Fibroblast of gingiva (primary cell): Measurements from ENCODE around the gene DHX58.
"Not testable (repeated sequence)": the region's sequence is repeated elsewhere in the genome, so short reads cannot be mapped to it uniquely, and the experiment has no call there.

Experiments used
- DNase-seq: peaks from one replicate; pipeline ENCODE4 v3.0.0-alpha.2; 2011; ENCODE audit warnings: low read depth

The DHX58 gene

DNA sequence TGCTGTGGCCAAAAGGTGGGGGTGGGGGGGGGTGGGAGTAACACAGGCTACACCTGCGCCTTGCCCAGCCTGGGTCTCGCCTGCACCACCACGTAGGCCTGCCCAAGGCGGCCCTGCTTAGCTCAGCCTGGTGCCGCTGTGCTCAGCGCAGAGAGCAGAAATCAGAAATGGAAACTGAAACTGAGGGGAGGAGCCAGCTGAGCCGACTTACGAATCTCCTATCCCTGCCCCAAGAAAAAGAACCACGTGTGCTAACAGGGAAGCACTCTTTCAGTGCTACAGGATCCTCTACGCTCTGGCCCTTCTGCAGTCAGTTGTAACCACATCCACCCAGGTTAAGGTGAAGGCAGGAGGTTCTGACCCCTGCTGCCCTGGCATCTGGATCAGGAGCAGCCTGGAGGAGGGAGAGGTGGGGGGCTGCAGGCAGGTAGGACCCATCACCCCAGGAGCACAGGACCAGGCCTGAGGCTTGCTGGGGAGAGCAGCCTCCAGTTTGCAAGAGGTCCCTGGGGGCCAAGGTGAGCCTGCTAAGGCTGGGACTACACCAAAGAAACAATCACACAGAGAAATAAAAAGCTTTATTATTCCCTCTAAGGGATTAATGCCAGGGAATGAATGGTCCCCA is at the start of gene DHX58:
Gene DHX58, minus strand, starts transcription at position 163 of the 625 bp plus-strand sequence. CDS start 822 bp downstream, outside the sequence.
- peak; percentile 82 for DNase-seq

DNA sequence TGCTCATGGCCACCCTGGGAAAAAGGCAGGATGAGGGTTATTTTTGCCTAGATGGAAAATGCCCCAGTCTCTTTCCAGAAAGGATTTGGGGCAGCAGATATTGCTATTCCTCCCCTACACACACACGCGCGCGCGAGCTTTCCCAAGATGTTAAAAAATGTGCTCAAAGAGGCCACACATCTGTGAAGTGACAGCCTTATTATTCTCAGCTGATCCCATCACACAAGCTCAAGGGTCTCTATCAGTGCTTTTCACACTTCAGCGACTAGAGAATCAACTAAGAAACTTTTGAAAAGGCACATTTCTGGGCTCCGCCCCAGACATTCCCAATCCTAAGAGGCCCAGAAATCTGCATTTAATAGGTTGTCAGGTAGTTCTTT is 48.0 kb upstream of the DHX58 start:
- DNase-seq, result no peak

DNA sequence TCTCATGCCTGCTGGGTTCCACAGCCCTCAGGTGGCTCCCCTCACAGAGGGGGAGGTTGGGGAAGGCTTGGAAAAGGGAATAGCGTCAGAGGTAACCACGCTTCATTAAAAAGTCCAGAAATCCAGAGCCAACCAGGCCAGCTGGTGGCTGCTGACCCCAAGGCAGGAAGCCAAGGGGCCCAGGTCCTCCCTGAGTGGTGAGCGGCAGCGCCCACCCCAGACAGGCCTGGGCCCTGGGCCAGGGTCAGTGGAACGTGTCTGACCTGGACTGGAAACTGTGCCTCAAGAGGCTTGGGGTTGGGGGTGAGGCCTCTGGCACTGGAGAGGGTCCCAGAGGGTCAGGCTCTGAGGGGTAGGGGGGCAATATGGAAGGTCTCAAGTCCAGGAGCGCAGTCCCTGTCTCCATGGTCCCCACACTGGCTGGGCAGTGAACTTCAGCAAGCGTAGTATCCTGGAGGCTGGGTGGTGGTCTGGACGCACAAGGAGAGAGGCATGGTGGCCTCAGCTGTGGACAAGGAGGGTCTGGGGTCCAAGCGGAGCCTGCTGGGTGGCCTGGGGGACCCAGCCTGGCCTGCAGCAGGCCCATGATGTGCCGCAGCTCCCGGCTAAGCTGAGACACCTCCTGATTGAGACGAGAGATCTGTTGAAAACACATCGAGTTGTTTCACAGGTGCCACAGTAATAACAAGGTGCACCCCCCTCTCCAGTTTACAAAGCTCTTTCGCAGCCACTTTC is 47.4 kb upstream of the DHX58 start:
- DNase-seq, result no peak

DNA sequence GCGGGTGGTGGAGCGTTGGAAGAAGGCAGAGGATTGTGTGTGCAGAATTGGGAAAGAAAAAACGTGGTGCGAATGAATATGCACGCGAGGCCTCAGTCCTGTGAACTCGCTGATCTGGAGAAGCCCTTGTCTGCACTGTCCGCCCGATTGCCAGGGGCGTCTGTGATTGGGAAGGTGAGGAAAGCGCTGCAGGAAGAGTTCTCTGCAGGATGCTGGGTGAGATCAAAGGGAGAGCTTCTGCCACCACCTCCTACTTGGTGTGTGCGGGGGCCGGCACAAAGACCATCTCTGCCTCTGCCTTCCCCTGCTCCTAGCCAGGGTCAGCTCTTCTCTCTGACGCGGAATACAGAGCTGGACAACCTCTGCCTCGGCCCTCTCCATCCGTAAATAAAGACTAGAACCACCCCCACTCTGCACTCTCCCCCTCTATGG is 43.1 kb upstream of the DHX58 start:
- DNase-seq, result peak; percentile 18

DNA sequence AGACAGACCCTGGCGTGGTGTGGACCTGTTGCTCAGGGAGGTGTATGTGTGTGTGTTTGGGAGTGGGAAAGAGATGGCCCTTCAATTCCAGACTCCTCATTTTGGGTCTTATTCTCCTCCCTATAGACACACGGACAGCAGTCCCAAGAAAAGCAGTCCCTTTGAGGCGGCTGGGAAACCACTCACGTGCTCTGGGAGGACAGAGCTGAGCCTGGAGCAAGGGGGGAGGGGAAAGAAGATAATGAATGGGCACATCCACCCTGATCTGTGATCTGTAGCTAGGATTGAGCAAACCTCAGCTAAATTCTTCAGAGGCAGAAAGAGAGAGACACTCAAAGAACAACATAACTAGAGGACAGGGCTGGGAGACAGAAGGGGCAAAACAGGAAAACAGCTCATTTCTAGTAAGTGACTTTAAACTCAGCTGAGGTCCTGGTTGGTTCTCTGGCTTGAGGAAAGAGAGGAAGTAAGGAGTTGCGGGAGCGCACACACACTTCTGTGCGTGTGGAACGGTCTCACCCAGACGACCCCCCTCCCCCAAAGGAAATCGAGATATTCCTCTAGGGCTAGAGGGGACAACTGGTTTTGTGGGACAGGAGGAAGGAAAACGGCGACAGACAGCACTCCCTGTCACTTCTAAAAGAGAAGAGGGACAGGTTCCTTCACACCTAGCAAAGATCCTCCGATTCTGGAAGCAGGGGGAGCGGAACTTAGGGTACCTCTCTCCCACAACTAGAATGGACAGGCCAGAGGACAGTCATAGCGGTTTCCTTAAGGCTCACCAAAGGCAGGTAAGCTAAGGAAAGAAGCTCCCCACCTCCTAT is 41.6 kb upstream of the DHX58 start:
- peak; percentile 30 for DNase-seq

DNA sequence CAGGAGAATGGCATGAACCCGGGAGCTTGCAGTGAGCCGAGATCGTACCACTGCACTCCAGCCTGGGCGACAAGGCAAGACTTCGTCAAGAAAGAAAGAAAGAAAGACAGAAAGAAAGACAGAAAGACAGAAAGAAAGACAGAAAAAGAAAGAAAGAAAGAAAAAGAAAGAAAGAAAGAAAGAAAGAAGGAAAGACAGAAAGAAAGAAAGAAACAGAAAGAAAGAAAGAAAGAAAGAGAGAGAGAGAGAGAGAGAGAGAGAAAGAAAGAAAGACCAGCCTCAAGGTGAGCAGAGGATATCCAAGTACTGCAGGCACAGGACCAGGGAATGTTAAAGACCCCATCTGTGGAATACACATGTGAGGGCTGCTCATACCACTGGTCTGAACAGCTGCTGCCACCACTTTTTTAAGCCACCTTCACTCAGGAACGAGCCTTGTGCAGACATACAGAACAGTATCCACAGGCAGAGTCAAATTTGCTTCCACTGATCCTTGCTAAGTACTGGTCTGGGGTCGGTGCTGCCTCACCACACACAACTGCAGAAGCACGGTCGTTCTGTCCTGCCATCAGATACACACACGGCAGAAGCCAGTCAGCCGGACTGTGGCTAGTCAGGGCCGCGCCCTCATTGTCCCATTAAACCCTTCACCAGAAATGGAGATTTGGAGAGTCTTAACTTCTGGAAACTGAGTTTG is 34.5 kb upstream of the DHX58 start:
- no peak for DNase-seq

DNA sequence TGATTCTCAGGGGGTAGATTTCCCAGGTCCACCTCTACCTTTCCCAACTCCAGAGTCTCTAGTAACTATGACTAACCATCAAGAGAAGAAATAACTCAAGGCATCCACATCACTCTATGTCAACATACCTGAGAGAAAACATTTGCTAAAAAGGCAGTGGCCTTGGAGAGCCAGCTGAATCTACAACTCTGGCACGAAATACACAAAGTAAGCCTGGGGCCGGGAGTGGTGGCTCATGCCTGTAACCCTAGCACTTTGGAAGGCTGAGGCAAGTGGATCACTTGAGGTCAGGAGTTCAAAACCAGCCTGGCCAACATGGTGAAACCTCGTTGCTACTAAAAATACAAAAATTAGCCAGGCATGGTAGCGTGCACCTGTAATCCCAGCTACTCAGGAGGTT is 30.6 kb upstream of the DHX58 start:
- not testable (repeated sequence) for DNase-seq

DNA sequence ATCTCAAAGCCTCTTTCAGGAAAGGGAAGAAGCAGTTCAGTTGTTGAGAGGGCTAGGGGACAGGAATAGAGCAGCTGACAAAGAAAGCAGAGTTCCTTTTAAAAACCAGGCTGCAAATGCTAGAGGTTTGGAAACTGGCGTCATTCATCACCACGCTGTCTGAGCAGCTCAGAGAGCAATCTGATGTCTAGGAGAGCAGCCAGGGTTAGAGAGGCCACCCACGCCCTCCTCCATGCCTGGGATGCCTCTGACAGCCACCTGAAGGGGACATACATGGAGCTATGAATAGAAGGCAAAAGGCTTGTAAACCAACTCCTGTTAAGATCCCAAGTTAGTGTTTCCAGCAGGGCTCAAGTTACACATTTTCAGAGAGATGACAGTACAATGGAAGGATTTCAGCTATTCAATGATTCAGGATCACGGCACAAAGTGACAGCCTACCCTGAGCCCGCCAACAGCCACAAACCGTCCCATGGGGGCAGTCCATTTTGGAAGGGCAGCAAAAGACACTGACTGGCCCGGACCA is 29.9 kb upstream of the DHX58 start:
- DNase-seq, result peak; percentile 76

DNA sequence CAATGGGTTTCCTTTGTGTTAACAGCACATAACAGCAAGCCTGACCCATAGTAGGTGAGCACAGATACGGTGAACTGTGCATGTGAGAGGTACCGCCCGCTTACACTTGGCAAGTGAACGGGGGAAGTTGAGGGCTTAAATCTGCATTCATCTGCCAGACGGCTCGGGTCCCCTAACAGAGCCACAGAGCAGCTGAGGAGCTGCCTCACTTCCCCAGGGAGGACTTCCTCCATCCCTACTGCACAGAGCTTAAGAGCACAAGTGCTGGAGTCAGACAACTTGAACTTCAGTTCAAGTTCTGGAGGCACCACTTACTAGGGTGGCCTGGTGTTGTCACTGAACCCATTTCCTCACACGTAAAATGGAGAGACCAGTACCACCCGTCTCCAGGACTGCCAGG is 28.9 kb upstream of the DHX58 start:
- no peak for DNase-seq

DNA sequence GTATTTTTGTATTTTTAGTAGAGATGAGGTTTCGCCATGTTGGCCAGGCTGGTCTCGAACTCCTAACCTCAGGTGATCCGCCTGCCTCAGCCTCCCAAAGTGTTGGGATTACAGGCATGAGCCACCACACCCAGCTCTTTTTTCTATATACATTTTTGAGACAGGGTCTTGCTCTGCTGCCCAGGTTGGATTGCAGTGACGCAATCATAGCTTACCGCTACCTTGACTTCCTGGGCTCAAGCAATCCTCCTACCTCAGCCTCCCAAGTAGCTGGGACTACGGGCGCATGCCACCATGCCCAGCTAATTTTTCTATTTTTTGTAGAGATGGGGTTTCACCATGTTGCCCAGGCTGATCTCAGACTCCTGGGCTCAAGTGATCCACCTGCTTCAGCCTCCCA is 28.2 kb upstream of the DHX58 start:
- not testable (repeated sequence) for DNase-seq

DNA sequence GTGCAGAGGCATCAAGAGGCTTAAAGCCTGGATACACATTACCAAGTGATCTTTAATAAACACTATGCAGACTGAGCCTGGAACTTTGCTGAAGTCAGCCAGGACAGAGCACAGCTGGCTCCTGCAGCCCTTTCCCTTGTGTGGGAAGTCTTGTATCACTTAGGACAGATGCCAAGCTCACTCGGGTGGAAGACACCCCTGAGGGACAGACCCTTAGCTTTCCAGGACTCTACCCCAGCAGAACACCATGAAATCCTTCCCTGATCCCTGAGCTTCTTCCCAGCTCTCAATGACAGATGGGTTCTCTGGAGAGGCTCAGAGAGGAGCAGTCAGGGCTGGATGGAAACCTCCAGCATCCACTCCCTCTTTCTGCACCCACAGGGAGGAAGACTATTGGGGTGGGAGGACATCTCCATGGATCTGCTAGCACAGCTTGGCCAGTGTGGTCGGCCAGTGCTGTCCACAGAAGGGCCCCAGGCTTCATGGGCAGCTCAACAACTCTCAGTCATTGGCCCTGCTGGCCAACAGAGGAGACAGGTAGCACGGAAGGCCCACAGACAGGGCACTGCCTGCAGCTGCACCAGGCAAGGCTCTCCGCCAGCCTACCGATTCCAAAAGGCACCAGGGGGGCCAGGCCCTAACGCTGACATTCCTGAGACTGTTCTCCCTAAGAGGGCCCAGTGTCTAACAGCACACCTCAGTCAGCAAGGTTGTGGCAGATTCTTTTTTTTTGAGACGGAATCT is 26.4 kb upstream of the DHX58 start:
- no peak for DNase-seq

DNA sequence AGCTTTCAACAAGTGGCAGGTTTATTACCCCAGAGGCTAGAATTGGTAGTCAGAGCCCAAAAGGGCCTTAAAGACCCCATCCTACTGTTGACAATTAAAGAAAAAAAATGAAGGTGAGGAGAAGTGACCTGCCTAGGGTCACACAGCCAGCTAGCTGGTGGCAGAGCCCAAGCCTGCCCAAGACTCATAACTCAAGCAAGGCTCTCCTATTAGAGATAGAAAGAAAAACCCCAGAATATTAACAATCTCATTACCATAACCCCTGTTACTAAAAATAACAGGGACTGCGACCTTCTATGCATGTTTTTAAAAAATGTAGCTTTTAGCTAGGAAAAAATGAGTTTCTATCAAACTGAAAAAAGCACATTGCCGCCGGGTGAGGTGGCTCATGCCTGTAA is 24.1 kb upstream of the DHX58 start:
- no peak for DNase-seq

DNA sequence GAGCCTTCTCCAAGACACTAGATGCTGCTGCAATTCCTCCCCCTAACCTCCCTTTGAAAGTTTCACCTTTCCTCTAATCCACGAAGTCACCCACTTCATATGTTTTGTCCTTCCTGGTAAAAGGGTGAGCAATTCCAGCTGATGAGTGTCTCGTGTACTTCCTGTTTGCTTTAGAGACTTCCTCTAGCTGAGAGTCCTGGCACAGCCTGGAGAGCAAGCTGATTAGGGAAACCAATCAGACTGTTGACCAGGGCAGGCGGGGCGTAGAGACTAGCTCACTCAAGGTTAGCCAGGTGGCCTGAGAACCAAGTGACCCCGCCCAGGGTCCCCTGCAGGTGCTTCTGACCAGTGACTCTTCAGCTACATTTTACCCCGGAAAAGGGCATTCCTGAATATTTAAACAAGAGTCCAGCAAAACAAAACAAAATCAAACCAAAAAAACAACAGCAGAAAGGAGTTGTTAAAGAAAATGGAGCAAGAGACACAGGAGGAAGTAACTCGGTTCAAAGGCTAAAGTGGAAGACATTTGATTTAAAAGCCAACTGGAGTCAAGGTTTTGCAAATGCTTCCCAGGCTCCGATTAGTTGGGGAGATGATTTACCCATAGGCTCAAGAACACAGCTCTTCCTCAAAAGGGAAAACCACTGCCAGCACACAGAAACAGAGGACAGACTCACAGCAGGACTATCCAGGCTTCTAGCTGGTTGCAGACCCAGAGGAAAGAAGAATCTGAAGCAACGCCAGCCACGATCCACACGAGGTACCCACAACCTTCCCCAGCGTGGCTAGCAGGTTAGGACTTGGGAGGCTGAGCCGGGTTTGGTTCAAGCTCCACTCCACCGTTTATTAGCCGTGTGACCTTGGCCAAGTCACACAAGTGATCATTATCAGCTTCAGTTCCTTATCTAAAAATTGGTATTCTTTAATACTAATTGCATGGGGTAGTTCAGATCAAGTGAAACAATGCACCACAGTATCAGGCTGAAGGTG is 23.4 kb upstream of the DHX58 start:
- peak; percentile 16 for DNase-seq

DNA sequence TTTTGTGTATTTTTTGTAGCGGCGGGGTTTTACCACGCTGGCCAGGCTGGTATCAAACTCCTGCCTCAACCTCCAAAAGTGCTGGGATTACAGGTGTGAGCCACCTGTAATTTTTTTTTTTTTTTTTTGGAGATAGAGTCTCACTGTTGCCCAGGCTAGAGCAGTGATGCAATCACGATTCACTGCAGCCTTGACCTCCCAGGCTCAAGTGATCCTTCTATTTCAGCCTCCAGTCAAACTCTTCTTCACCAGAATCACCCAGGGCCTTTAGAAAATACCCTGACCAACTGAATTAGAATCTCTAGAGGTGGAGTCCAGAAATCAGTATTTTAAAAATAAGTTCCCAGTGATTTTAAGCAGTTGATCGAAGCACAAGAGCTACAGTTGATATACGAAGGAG is 22.6 kb upstream of the DHX58 start:
- no peak for DNase-seq

DNA sequence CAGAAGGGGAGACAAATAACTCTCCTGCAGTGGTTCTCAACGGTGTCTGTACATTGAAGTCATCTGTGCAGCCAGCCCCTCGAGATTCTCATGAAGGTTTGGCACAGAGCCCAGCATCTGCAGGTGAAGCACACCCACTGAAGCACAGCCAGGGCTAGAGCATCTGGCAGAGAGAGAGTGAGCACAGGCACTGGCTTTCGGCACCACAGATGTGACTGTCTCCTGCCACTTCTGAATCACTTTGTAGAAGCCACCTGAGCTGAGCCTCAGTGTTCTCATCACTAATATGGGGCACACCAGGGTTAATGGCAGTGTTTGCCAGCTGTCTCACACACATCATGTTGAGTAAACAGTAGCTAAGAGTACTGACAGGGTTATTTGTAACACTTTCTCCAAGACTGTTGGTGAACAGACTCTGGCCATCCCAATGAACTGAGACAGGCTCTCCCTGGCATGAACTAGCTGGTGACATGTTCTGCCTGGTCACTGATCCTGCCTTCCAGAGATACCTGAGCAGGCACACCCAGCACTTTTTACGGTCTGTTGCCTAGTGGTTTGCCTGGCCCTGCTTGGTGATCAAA is 21.0 kb upstream of the DHX58 start:
- DNase-seq, result no peak

DNA sequence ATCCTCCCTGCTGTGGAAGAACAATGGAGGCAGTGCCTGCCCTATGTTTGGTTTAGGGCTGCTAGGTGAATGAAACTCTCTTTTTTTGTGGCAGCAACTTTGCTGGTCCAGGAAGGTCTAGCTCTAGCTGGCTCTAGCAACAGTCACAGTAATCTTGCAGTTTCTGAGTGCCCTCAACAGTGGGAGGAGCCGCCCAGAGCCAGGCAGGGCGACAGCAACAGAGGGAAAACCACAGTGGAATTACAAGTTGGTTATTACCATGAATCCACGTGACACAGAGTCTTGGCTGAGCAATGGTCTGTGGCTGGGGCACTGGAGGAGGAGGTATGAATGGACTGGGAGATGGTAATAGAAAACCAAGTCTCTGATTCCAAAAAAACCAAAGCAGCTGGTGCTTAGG is 20.4 kb upstream of the DHX58 start:
- peak; percentile 81 for DNase-seq

DNA sequence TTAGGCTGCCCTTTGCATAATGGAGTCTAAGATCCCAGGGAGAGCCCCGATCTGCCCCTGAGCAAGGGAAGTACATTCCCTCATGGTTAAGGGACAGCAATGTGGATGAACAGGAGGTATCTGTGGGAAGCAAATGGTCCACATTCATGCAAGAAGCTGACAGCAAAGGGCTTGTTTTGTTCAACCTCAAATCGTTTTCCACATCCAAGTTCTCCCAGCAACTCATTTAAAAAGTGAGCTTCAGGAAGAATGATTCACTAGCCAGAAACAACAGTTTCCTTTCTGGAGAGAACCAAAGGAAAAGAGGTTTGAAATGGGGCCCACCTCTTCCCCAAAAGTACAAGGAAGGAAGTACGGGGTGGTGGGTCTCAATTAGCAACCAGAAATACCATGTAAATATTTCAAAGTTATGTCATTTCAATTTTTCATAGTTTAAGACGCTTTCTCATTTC is 19.5 kb upstream of the DHX58 start:
- DNase-seq, result no peak

DNA sequence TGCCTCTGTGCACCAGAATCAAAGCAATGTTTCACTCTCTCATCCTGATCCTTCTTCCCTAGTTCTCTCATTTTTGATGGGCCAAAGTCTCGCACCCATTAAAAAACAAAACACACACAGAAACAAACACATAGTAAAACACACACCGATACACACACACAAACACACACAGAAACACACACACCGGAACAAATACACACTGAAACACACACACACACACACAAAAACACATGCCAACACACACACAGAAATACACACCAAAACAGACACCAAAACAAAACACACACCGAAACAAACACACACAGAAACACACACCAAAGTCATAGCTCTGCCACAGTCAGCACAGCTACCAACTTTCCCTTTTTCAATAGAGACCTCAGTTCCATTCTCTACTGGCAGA is 18.7 kb upstream of the DHX58 start:
- DNase-seq, result no peak

DNA sequence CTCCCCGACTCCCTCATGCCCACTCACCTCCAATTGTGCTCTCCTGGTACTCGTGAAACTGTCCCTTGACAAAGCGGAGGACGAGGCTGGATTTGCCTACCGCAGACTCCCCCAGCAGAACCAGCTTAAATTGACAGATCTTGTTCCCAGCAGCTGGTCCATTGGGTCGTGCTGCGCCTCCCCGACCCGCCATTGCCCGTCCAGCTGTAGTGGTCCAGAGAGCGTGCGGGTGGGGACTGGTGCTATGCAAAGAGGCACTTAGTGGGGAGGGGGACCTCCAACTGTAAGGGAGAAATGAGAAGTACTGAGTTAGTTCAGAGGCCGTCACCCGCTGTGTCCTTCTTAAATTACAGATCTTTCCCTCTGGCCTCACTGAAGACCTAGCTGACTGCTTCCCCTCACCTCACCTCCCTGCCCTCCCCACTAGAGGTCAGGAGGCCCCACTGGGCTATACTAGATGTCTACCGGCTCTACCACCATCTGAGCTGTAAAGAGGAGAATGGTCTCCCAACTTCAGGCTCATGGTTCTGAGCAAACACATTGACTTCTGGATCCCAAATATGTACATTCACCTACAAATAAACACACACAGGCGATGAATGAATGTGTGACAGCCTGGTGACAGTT is 17.9 kb upstream of the DHX58 start:
- DNase-seq, result no peak
